ENCODE data around the gene RAD51AP1.
"Not testable (repeated sequence)": the region's sequence is repeated elsewhere in the genome, so short reads cannot be mapped to it uniquely, and the experiment has no call there.

The RAD51AP1 gene, protein sequence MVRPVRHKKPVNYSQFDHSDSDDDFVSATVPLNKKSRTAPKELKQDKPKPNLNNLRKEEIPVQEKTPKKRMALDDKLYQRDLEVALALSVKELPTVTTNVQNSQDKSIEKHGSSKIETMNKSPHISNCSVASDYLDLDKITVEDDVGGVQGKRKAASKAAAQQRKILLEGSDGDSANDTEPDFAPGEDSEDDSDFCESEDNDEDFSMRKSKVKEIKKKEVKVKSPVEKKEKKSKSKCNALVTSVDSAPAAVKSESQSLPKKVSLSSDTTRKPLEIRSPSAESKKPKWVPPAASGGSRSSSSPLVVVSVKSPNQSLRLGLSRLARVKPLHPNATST

DNA sequence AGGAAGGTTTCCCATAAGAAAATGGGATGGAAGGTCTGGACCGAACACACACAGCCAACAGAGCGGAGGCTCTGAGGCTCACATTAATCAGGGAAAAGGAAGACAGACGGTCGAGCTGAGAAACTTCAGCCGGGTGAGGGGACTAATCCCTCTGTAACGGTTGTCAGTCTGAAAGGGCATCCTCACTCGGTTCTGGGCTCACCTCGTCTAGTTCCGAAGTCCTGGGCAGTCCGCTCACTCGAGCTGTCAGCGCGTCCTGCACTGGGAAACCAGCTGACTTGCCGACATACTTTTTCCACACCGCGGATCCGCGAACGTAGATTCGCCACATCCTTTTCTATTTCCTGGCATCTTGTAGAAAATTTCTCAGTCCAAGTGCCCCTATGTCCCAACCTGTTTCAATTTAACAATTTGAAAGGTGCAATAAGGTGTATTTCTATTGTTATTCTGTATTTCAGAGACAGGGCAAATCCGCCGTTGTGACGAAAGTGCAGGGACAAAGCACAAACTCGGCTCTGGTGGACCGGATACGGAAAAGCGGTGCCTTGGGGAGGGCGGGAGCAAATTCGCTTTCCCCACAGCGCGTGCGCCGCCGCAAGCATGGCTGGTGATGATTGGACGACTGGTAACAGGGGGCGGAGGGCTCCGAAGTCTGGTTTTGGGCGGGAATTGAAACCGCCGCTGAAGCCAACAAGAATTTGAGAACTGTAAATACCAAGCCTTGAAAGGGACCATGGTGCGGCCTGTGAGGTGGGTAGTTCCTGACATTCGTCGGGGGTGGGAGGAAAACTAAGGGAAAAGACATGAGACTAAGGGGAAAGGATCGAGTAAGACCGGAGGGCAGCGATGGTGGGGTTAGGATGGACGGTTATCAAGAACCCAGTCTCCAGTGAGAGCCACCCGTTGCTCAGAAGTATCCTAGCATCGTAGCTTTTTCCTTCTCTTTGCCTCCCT lies at the start of gene RAD51AP1:
RAD51AP1 (plus strand) TSS at position 684 of the 954 bp plus-strand sequence; CDS start at position 734, 50 bp downstream.
- peak; percentile 92 to 95 for DNase-seq

DNA sequence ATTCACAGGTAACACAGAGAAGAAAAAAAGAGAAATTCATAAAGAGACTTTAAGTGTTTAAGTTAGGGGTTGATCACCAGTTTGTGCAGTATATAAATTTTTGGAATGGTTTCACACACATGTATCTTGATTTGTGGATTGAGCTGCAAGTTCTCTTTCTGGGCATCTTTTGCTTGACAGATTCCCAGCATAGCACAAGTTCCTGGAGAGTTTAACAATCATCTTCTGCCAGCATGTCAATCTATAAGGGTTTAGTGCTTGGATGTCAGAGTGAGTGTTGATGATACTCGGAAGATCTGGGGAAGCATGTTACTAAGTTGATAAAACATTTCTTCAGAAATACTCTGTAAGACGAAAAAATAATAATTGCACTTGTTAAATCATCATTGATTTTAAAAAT lies 49.1 kb upstream of the RAD51AP1 start:
- DNase-seq: no peak

DNA sequence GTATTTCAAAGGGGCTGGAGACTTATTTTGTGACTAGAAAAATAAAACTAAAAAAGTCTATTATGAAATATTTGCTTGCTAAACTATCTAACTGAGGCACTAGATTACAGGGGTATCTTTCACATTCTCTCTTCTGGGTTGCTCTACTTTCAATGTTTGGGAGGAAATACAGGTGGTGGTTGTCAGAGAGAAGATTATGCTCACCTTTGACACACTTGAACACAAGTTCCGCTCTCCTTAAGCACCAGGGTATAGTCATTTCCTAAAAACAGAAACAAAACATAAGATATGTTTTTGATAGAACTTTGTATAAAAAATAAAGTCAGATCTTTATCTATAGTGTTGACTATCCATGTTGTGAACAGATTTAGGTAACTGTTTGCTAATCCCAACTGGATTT lies 47.7 kb upstream of the RAD51AP1 start:
- DNase-seq: no peak

DNA sequence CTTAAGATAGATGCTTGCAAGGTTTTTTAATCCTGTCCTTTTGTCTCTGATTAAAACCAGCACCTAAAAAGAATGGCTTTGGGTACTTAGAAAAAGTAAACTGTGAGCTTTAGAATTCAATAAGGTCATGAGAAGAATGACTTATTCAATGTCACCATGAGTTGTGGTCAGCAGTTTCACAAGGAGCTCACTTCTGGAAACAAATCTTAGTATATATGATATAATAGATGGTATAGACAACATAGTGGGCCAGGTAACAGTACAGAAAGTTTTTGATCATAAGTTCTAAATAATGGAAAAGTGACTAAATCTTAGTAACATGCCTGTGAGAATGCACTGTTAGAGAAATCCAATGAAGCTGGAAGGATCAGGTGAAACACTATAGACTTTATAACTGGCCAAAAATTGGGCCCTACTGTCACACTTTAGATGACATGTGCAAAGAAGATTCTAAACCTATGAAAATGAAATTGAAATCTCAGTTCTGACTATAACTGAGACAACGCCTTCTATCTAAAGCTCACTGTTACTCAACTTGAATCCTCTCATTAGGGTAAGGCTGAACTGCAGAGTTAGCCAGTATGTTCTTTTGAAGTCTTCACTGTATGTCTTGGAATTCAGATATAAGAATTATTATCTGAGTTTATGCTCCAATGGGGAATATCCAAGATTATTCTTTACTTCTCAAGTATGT lies 42.4 kb upstream of the RAD51AP1 start:
- DNase-seq: no peak

DNA sequence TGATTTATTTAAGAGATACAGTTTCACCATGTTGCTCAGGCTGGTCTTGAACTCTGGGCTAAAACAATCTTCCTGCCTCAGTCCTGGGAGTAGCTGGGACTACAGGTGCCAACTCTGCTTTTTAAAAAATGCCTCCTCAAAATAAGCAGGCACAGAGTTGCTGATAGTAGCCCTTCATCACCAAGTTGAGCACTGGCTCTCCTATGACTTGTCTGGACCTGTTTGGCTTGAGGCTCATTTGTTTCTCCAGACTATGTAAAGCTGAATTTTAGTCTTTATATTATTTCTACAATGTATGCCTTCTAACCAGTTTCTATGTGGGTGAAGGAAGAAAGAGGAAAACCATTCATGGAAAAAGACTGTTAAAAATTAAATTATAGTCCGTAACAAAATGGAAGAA lies 39.5 kb upstream of the RAD51AP1 start:
- DNase-seq: no peak

DNA sequence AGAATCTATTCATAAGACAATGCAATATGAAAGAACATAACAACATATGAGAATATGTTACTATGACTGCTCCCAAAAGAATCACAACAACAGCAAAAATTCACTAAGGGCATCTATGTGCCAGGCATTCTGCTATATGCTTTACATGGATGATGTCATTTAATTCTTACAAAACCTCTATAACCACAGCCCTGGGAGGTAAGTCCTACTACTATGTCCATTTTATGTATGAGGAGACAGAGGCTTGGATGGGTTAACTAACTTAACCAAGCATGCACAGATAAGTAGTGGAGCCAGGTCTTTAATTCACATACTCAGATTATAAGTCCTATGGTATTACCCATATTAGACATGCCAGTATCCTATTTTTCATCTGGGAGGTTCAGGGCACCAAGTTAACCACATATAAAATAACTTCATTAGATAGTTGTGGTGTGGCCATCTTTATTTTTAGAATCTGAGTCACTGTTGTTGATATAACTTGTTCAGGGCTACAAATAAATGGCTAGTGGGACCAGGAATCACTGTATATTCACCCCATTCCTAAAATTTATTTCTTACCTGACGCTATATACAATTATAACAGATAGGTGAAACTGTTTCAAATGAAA lies 33.2 kb upstream of the RAD51AP1 start:
- DNase-seq: no peak

DNA sequence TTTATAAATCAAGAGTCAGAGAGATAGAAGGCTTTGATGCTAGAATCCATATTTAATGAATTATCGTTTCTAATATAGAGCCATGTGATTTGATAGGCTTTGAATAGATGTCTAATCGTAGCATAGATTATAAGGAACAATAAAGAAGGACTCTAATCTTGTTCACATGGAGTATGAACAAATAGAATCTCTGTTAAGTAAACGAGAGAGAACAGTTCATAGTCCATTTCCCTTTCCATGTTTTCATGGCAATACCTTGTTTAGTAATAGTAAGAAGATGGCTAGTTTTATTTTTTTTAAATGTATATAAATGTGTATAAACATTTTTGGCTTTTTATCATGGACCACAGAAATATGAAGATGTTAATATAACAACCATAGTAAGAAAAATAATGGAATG lies 32.3 kb upstream of the RAD51AP1 start:
- DNase-seq: no peak

DNA sequence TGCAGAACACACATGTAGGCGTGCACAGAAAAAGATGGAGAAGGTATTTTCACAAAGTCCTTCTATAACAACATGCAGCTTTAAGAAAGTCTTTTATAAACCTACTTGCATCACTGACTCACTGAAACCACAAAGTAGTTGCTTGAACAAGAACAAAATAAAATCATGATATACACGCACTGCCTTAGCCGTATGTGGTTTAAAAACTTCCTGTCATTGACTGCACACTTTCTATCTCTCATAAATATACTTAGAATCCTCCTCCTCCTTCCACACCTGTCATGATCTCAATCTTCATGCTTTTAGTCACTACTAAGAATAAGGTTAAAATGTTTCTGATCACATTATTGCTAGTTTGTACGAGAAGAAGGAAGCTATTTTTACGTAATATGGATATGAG lies 31.8 kb upstream of the RAD51AP1 start:
- no peak for DNase-seq

DNA sequence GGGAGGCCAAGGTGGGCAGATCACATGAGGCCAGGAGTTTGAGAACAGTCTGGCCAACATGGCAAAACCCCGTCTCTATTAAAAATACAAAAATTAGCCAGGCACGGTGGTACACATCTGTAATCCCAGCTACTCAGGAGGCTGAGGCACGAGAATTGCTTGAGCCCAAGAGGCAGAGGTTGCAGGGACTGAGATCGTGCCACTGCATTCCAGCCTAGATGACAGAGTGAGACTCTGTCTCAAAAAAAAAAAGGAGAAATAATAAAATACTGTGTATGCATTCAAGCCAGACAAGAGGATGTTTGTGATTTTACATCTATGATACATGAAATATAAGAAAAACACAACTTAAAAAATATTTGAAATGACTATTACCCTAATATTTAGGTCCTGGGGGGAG lies 30.2 kb upstream of the RAD51AP1 start:
- DNase-seq: not testable (repeated sequence)

DNA sequence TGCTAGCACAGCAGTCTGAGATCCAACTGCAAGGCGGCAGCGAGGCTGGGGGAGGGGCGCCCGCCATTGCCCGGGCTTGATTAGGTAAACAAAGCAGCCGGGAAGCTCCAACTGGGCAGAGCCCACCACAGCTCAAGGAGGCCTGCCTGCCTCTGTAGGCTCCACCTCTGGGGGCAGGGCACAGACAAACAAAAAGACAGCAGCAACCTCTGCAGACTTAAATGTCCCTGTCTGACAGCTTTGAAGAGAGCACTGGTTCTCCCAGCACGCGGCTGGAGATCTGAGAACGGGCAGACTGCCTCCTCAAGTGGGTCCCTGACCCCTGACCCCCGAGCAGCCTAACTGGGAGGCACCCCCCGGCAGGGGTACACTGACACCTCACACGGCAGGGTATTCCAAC lies 29.4 kb upstream of the RAD51AP1 start:
- not testable (repeated sequence) for DNase-seq

DNA sequence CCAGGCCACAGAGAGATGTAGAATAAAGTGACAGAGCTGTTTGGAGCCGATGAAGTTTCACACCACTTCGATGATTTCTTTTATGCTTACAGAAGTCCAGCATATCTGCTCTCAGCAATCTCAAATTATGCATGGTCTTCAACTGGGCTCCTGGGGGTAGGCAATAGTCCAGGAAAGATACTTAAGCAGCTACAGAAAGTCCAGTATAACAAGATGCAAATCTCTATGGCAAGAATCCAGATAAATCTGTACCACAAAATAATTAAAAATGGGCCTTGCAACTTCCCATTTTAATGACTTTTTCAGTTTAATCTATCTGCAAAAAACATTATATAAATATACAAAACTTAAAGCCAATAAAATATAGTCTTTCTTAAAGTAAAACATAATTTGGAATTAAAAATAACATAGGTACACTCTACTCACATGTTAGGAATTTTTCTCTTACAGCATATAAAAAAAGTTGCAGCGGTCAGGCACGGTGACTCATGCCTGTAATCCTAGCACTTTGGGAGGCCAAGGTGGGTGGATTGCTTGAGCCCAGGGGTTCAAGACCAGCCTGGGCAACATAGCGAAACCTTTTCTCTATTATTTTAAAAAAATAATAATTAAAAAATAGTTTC lies 20.5 kb upstream of the RAD51AP1 start:
- DNase-seq: no peak

DNA sequence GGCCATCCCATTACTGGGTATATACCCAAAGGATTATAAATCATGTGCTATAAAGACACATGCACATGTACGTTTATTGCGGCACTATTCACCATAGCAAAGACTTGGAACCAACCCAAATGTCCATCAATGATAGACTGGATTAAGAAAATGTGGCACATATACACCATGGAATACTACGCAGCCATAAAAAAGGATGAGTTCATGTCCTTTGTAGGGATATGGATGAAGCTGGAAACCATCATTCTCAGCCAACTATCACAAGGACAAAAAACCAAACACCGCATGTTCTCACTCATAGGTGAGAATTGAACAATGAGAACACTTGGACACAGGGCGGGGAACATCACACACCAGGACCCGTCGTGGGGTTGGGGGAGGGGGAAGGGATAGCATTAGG lies 15.2 kb upstream of the RAD51AP1 start:
- DNase-seq: not testable (repeated sequence)

DNA sequence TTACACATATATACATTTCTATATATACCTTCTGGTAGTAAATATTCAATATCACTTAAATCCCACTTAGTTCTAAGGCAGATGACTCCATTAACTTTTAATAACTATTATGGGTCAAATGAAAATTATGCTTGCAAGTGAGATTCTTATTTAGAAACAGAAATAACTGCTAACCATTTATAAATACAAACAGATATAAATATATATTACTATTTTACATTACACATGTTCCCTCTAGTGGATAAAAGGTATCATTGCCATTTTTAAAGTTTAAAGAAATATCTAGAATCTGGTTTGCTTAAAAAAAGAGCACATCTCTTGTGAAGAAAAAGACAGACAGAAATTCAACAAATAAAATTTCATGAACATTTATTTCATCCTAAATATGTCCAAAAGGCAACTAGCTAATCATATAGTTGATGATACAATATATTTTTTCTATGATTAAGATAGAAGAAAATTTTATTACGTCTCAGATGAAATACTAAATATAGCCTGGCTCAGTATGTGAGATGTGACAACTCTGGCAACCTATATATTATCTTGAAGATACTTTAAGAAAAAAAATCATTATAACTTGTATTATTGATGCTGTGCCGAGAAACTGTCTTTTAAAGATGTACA lies 11.7 kb upstream of the RAD51AP1 start:
- no peak for DNase-seq

DNA sequence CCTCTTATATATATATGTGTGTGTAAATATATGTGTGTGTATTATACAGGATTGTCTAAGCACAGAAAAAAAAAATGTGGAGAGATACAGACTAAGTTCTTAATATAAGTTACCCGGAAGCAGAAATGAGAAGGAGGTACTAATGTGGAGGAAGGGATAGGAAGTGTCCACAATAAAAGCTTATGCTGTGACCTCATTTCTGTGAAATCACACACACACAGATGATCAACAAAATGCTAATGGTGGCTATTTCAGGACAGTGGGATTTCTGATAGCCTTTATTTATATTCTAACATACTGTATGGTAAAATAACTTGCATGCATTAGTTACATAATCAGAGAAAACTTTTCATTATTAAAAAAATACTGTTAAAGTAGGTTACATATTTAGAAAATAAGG lies 8.5 kb upstream of the RAD51AP1 start:
- DNase-seq: no peak

DNA sequence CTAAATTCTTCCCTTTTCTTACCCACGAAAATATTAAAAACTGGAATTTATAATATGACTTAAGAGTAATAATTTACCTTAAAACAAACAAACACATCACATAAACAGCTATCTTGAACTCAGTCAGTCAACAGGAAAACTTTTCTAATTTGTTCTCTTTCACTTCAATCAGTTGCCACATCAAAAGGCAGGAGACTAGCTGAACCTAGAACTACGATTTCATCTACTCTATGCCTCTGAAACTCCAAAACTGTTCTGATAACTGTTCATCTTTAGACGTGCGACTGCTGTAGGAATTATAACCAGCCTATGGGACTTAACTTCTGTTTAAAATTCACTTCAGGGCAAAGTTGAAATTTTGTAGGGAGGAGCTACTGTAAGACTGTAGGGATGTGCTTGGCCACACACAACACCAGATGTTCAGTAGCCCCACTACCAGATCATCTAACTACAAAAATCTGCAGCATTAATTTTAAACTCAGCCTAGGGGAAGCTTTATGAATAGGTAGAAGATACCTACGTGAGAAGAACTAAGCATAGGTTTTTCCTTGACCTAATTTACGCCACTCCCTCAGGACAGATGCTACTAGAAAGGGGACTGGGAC lies 7.6 kb upstream of the RAD51AP1 start:
- no peak for DNase-seq

DNA sequence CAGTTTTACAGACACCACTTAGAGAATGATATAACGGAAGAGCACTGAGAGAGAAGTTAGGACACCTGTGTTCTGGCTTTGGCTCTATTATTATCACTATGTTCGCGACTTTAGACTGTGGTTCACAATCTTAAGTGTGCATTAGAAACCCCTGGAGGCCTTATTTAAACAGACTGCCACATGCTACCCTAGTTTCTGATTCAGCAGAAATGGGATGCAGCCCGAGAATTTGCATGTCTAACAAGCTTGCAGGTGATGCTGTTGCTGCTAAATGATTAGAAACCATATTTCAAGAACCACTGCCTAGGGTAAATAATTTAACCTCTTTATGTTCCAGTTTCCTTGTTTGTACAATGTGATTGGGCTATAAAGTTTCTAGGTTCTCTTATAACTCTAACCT lies 3.6 kb upstream of the RAD51AP1 start:
- no peak for DNase-seq

DNA sequence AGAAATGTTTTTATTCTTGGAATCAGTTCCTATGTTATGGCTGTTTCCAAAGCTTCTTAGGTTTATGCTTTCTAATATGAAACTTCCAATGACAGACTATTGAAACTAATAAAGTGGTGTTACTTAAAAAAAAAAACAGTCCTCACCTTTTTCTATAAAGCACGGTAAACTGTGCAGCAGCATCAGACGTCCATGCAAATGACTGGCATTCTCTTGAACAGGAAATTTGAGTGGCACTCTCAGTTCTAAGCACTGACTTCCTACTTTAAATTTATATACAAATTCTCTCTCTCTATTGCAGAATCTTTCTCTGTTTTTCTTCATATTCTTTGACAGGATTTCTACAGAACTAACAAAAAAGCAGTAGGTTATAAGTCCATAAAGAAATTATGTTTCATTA lies 2.8 kb upstream of the RAD51AP1 start:
- DNase-seq: no peak

DNA sequence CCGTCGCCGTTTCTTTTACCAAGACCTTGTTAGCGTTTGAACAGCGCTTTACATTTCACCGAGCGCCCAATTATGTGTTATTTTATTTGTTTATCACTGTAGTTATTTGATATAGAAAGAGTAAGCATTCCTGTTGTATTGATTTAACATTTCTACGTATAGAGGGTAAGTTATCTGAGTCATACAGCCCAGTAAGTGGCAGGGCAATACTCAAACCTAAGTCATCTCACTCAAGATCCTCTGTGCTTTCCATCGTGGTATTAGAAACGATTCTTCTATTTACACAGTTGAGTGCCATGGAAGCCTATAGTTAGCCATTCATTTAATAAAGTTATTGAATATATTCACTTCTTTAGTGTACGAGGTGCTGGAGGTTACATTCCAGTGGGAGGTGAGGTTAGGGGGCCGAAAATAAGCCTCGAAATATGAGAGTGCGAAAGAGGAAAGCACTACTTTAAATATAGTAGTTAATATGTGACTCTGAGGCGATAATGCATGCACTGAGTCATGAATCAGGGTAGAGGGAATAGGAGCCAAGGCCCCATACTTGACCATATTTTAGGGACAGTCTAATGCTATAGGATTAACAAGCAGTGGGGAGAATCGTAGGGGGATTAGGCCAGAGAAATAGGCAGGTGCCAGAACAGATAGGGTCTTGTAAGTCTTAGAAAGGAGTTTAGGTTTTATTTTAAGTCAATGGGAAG lies 629 bp downstream of the RAD51AP1 start:
- DNase-seq: no peak

DNA sequence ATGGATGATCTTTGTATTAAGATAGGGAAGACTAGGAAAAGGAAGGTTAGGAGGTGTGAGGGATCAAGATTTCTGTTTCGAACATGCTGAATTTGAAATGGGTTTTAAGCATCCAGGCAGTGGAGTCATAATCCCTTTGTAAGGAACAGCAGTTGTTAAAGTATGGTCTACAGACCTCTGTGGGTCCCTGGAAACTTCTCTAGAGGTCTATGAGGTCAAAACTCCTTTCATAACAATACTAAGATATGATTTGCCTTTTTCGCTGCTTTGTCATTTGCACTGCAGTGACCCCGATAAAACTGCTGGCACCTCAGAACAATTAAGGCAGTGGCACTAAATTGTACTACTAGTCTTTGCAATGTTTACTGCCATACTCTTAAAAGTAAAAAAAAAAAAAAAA lies 1.5 kb downstream of the RAD51AP1 start:
- DNase-seq: no peak

DNA sequence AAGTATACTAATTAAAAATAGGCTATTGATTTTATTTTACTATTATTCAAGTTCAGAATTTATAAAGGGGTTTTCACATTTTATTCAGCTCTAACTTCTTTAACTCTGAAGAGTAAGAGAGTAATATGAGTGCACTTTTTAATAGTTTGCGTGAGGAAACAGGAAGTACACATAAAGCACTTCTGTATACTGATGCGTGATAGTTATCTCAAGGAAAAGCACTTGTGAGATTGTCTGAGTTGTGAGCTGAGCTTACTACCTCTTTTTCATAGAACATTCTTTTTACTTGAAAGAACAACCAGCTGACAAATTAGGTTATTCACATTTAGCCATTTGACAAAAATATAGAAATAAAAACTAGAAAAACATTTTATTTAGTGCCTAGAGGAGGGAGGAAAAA lies 1.9 kb downstream of the RAD51AP1 start:
- no peak for DNase-seq

DNA sequence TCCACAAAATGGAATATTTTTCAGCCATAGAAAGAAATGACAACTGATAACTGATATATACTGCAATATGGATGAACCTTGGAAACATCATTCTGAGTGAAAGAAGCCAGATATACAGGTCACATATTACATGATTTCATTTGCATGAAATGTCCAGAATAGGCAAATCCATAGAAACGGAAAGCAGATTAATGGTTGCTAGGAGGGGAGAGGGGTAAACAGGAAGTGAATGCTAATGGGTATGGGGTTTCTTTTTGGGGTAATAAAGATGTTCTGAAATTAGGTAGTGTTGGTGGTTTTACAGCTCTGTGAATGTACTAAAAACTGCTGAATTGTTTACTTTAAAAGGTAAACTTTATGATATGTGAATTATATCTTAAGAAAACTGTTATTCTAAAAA lies 6.5 kb downstream of the RAD51AP1 start:
- no peak for DNase-seq
